Suppressor macrophage treated with lipopolysaccharide for 4 hours (primary cell): ENCODE measurements around the gene HNF1A.
A peak's percentile ranks its signal among the peaks of the same experiment; 100 is the strongest.

Experiments
- DNase-seq: peaks from one replicate; pipeline ENCODE4 v3.0.0-alpha.2; 2020

HNF1A gene

DNA sequence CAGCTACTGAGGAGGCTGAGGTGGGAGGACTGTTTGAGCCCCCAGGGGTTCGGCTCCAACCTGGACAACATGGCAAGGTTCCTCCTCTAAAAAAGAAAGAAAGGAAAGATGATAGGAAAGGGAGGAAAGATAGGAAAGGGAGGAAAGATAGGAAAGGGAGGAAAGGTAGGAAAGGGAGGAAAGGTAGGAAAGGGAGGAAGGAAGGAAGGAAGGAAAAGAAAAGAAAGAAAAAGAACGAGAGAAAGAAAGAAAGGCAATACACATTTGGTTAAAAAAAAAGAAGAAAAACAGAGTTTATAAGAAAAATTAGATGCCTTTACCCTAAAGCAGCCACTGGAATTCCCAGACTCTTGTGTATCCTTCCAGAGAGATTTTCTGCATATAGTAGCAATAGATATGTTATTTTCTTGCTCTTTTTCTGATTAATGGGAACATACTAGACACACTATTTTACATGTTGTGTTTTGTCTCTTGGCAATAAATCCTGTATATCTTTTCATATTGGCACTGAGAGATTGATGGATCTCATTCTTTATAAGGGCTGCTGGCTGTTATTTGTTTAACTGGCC is 12.2 kb downstream of the HNF1A start:
- no peak for DNase-seq

DNA sequence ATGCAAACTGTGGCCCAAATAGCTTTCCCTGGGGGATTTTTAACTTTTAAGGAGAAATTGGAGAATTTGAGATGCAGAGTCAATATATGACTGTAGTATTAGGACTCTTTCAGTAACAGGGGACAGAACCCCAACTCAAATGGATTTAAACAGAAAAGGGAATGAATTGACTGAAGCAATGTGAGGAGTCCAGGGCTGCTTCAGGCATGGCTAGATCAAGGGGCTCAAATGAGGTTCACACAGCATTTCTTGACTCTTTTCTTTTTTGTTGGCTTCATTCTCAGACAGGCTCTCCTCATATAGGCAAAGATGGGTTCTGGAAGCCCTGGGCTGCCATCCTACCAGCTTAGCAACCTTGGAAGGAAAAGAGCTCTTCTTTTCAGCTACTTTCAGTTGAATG is 13.6 kb downstream of the HNF1A start:
- DNase-seq, result no peak

DNA sequence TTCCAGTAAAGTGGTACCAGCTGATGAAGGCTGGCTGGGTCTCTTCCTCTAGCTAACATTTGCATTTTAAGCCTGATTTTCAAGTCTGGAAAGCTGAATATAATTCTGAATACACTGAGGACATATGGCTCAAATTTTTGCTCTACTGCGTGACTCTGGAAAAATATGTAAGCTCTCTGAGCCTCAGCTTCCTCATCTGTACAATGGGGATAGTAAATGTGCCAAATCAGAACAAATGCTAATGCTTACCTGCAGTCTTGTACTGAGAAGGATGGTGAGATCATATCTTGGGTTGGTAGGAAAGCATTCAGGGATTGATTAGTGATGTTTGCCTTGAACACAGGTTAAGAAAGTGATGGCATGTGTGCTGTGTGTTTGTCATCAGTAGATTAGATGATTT is 14.6 kb downstream of the HNF1A start:
- no peak for DNase-seq

DNA sequence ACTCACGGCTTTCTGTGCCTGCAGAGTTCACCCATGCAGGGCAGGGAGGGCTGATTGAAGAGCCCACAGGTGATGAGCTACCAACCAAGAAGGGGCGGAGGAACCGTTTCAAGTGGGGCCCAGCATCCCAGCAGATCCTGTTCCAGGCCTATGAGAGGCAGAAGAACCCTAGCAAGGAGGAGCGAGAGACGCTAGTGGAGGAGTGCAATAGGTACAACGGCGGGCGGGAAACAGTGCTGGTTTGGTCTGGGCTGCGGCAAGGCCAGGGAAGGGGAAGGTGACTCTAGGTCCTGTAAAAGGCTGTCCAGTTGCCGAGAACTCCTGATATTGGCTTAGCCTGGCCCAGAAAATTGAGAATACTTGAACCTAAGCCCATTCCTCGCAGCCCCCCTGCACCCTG is 15.2 kb downstream of the HNF1A start:
- no peak for DNase-seq

DNA sequence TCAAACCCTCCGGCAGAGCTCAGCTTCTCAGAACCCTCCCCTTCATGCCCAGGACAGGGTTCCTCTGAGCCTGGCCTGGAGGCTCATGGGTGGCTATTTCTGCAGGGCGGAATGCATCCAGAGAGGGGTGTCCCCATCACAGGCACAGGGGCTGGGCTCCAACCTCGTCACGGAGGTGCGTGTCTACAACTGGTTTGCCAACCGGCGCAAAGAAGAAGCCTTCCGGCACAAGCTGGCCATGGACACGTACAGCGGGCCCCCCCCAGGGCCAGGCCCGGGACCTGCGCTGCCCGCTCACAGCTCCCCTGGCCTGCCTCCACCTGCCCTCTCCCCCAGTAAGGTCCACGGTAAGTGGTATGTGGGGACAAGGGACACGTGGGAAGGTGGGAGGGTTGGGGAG is 15.7 kb downstream of the HNF1A start:
- no peak for DNase-seq

DNA sequence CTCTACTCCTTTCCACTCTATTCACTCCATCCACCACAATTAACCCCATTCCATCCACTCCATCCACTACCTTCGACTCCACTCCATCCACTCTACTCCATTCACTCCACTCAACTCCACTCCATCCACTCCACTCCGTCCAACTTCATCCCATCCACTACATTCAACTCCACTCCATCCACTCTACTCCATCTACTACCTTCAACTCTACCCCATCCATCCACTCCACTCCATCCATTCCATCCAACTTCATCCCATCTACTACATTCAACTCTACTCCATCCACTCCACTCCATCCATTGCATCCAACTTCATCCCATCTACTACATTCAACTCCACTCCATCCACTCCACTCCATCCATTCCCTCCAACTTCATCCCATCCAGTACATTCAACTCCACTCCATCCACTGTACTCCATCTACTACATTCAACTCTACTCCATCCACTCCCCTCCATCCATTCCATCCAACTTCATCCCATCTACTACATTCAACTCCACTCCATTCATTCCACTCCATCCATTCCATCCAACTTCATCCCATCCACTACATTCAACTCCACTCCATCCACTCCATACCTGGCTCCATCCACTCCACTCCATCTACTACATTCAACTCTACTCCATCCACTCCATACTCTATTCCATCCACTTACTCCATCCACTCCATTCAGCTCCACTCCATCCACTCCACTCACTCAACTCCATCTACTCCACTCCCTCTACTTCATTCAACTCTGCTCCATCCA is 16.4 kb downstream of the HNF1A start:
- DNase-seq, result no peak

DNA sequence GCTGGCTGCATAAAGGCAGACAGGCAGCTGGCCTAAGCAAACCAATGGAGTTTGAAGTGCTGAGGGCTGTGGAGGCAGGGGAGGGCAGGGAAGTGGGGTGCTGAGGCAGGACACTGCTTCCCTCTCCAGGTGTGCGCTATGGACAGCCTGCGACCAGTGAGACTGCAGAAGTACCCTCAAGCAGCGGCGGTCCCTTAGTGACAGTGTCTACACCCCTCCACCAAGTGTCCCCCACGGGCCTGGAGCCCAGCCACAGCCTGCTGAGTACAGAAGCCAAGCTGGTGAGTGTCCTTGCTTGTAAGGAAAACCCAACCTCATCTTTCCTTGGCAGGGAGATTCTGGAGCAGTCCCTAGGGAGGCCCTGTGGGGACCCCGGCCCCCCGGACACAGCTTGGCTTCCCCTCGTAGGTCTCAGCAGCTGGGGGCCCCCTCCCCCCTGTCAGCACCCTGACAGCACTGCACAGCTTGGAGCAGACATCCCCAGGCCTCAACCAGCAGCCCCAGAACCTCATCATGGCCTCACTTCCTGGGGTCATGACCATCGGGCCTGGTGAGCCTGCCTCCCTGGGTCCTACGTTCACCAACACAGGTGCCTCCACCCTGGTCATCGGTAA is 17.9 kb downstream of the HNF1A start:
- DNase-seq, result no peak

DNA sequence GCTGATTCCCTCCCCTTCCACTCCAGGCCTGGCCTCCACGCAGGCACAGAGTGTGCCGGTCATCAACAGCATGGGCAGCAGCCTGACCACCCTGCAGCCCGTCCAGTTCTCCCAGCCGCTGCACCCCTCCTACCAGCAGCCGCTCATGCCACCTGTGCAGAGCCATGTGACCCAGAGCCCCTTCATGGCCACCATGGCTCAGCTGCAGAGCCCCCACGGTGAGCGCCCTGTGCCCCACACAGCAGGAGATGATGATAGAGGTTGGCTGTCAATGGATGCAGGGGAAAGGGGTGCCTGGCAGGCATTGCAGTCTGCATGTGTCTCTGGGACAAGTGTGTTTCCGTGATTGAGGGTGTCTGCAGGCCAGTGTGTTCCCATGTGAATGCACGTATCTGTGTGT is 19.1 kb downstream of the HNF1A start:
- DNase-seq, result no peak

DNA sequence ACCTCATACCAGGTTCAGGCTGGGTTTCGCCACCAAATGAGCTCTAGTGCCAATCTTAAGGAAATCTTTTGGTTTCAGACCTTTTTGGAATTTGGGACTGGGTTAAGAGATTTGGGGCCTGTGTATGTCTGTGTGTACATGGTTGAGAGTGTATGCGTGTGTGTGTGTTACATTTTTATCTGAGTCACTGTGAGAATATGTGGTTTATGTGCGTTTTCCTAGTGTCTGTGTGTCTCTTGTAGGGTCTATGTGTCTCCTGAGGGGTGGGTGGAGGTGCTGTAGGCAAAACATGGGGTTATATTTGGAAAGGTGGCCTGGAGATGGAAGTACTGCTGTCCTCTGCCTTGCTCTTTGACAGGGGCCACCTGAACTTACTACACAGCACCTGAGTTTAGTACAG is 20.1 kb downstream of the HNF1A start:
- no peak for DNase-seq

DNA sequence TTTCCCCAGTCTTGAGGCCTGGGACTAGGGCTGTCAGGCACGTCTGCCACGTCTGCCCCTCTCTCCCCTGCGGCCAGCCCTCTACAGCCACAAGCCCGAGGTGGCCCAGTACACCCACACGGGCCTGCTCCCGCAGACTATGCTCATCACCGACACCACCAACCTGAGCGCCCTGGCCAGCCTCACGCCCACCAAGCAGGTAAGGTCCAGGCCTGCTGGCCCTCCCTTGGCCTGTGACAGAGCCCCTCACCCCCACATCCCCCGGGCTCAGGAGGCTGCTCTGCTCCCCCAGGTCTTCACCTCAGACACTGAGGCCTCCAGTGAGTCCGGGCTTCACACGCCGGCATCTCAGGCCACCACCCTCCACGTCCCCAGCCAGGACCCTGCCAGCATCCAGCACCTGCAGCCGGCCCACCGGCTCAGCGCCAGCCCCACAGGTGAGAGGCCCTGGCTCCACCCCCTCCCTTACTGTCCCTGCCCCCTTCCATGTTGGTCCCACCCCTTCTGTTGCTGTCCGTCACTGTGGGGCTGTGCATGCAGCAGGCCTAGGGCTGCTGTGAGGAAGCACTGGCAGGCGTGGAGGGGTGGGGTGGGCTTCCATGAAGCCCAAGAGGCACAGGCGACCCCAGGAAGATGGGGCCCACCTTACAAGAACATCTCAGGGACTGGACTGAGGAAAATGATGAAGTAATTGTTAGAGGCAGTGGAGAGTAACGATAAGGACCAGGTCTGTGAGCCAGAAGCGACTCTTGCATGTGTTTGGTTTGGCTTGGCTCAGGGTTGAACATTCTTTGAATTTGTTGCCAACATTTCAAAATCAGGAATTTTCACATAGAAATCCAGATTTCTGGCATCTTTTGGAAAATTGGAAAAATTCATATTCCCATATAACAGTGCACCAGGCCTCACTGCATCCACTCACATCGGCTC is 21.1 kb downstream of the HNF1A start:
- DNase-seq, result no peak

DNA sequence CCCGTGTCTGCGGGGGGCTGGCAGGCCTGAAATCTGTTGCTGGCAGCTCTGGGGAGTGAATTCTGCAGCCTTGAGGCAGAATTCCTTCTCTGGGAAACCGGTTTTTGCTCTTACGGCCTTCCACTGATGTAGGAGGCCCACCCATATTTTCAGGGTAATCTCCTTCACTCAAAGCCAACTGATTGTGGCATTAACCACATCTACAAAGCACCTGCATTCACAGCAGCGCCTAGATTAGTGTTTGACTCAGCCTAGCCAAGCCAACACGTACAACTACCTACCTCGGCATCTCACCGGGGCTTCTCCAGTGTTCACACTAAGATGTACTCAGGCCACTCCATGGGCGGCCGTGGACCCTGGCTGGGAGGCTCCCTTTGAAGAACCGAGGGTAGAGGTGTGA is 22.2 kb downstream of the HNF1A start:
- DNase-seq, result no peak

DNA sequence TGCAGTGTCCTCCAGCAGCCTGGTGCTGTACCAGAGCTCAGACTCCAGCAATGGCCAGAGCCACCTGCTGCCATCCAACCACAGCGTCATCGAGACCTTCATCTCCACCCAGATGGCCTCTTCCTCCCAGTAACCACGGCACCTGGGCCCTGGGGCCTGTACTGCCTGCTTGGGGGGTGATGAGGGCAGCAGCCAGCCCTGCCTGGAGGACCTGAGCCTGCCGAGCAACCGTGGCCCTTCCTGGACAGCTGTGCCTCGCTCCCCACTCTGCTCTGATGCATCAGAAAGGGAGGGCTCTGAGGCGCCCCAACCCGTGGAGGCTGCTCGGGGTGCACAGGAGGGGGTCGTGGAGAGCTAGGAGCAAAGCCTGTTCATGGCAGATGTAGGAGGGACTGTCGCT is 22.7 kb downstream of the HNF1A start:
- DNase-seq, result no peak

DNA sequence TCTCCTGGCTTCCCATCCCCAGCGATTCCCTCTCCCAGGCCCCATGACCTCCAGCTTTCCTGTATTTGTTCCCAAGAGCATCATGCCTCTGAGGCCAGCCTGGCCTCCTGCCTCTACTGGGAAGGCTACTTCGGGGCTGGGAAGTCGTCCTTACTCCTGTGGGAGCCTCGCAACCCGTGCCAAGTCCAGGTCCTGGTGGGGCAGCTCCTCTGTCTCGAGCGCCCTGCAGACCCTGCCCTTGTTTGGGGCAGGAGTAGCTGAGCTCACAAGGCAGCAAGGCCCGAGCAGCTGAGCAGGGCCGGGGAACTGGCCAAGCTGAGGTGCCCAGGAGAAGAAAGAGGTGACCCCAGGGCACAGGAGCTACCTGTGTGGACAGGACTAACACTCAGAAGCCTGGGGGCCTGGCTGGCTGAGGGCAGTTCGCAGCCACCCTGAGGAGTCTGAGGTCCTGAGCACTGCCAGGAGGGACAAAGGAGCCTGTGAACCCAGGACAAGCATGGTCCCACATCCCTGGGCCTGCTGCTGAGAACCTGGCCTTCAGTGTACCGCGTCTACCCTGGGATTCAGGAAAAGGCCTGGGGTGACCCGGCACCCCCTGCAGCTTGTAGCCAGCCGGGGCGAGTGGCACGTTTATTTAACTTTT is 23.6 kb downstream of the HNF1A start:
- no peak for DNase-seq

DNA sequence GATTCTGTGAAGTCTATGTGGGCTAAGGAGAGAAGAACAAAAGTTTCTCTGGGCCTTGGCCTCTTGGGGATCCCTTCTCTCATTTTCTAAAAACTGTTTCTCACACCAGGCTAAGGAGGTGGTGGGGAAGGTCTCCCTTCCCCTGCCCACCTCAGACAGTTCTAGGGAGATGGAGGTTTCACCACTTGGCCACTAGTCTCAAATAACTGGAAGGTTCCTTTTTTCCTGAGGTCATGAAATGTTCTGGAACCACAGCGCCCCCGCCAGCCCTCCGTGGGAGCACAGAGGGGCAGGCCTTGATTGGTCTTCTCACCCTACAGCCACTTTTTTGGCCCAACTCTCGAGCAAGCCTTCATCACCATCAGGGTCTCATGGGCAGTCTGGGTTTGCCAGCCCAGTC is 25.3 kb downstream of the HNF1A start:
- DNase-seq, result peak; percentile 14

DNA sequence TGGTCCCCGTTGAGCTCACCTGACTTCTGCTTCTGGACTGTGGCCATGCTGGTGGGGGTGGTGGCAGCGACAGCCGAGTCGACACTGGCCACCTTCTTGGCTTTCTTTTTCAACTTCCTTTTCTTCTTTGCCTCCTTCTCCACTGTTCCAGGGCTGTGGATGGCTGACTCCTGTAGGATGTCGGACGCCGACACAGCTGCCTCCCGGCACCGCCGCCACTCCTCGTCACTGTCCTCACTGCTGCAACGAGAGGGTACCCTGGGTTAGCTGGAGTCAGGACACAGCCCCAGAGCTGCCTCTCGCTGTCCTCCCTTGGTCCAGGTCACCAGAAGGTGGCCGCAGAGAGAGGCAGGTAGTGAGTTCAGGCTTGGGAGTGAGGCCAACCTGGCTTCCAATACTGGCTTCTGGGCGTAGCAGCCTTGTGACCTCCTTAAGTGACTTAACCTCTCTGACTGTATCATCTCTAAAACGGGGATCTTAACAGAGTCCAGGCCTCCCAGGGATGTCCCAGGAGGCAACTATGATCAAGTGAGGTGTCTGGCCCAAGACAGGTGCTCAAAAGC is 26.0 kb downstream of the HNF1A start:
- no peak for DNase-seq

DNA sequence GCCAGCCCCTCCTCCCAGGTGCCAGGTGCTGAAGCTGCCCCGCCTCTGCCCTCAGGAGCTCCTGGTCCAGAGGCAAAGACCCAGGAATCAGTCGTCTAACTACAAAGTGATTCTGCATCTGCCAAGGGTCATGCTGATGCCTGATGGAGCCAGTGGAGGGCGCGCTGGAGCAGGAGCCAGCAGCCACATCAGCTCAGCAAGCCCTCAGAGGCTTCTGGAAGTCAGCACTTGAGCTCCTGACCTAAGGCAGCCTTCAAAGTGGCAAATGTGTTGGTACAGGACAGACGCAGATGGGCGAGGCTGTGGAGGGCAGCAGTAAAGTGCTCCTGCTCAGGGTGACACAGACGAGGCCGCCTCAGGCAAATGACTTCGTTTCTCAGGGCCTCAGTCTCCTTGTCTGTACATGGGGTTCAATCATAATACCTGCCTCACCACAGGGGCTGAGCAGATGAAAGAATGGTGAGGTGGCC is 27.0 kb downstream of the HNF1A start:
- peak; percentile 62 for DNase-seq

DNA sequence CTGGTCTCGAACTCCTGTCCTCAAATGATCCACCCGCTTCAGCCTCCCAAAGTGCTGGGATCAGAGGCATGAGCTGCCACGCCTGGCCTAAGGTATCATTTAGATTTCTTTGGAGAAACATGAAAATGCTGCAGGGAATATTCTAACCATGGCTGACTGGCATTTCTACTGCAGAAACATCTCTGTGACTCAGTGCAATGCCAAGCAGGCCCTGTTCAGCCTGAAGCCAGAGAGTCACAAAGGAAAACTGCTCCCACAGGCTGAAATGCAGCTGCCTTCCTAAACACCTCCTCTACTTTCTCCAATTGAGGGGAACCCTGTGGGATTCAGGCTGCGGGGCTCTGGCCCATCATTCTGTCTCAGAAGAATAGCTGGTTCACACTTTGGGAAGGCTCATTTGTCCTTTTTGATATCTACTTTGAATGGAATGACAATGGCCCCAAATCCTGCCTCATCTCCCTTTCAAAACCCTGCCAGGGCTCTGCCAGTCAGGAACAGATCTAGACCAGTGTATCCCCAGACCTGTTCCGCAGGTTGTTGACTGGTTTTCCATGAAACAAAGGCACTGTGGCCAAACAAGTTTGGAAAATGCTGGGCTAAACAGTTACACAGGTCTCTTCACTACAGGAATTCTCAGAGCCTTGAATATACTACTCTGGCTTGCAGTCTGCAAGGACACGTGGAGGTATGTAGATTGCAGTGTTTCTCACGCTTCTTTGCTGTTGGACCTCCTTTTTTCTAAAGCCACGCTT is 30.2 kb downstream of the HNF1A start:
- DNase-seq, result no peak

DNA sequence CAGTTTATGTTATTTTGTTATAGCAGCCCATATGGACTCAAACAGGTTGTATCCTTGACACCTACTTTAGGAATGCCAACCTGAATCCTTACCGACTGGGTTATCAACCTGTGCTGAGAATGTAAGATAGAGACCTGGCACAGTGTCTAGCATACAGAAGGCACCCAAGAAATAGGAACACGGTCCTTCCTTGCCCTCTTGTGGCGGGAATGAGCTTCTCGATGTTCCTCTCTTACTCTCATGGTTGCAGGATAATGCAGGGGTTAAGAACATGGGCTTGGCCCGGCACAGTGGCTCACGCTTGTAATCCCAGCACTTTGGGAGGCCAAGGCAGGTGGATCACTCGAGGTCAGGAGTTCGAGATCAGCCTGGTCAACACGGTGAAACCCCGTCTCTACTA is 31.4 kb downstream of the HNF1A start:
- DNase-seq, result no peak

DNA sequence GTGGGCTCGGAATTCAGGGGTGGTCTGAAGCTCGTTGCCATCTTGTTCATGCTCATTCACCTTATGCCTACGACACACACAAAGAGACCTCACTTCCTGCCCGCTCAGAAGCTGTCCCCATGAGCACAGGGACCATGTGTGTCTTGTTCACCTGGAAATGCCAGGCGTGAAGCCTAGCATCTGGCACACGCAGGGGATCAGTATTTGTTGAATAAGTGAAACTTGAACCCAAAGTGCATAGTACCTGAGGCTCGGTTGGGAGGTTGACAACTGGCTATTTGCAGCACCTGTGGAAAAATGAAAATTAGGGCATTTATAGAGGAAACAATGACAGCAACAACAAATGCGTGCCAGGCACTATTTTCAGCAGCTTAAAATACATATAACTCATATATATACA is 32.5 kb downstream of the HNF1A start:
- no peak for DNase-seq

DNA sequence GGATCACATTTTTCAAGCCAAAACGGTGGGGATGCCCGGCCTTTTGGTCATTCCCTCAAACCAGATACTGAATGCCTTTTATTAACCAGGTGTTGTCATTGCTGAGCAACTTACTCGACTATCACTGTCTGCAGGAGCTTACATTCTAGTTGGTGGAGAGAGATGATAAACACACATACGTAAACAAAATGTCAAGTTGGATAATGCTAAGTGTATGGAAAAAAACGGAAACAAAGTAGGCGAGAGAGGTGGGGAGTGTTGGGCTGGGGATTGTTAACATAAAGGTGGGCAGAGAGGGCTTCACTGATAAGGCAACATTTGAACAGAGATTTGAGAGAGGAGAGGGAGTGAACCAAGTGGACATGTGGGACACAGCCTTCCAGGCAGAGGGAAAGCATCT is 33.5 kb downstream of the HNF1A start:
- DNase-seq, result no peak

DNA sequence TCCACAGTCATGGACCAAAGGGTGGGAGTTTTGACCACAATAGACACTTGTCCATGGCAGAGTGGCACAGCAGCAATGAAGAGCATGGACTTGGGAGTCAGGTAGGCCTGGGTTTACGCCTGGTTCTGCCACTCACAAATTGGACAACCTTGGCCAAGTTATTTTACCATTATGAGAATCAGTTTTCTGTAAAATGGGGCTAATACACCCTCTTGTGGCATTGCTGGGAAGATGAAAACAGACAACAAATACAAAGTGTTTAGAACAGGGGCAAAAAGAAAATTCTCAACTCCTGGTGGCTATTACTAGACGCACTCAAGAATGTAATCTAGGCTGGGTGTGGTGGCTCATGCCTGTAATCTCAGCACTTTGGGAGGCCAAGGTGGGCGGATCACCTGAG is 35.4 kb downstream of the HNF1A start:
- no peak for DNase-seq
